ENCODE results near the gene UPF3A. TPM values are rescaled to one million over a fixed set of nuclear protein-coding genes. Genes with fewer than 3 reads are reported as not detected.

UPF3A gene
- total RNA-seq, 1 donor from 2014 or later: 91.8 TPM

DNA sequence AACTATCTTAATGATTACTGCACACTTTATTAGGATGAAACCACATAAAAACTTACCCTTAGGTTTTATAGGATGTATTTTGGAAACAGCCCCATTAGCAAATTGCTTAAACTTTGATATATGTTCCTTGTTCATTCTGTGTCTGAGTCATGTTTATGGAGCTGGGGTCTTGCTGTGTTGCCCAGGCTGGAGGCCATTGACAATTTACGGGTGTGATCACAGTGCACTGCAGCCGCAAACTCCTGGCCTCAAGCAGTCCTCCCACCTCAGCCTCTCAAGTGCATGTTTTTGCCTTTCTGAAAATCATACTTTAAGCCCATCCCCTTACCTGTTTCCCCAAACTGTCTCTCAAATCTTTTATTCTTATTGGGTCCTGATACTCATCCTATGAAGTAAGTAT lies 27.7 kb downstream of the UPF3A start:
- Mint-ChIP-seq H3K27ac (no peak overlapping the region), H3K27me3 (no peaks in the 10 kb centered on the region), H3K36me3 (peaks cover 3% of the 10 kb centered on the region), H3K9me3 (no peaks in the 10 kb centered on the region), H3K4me3 (no peak overlapping the region), H3K4me1 (ENCODE audit: unreplicated experiment) (peaks cover 4% of the 10 kb centered on the region)
- no peak for DNase-seq (ENCODE audit: extremely low spot score, unreplicated experiment)
- TF ChIP-seq, protein P1, sequence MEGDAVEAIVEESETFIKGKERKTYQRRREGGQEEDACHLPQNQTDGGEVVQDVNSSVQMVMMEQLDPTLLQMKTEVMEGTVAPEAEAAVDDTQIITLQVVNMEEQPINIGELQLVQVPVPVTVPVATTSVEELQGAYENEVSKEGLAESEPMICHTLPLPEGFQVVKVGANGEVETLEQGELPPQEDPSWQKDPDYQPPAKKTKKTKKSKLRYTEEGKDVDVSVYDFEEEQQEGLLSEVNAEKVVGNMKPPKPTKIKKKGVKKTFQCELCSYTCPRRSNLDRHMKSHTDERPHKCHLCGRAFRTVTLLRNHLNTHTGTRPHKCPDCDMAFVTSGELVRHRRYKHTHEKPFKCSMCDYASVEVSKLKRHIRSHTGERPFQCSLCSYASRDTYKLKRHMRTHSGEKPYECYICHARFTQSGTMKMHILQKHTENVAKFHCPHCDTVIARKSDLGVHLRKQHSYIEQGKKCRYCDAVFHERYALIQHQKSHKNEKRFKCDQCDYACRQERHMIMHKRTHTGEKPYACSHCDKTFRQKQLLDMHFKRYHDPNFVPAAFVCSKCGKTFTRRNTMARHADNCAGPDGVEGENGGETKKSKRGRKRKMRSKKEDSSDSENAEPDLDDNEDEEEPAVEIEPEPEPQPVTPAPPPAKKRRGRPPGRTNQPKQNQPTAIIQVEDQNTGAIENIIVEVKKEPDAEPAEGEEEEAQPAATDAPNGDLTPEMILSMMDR (conservative IDR thresholded peaks at IDR 0.05): no peak

DNA sequence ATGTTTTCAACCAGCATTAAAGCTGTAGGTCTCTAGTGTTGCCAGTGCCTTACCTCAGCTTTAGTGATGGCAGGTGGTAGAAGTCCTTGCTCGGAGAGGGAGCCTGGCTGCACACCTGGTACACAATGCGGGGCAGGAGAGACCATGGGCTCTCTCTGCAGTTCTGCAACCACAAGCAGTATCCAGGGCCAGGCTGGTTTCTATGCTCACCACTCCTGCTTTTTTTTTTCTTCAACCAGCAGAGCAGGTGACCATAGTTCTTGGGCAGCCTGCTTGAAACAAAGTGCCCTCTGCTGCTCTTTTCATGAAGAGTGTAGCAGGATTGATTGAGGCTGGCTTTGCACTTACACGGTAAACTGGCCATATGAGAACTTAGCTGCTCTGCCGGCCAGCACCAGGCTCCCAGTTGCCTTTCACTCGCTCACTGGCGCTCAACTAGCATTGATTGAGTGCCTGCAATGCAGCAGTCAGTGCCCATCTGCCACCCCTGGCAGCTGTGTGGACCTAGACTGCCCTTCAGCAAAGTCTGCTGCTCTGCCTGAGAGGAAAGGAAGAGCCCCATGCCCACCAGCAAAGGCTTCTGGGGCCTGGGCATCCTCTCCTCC lies 28.5 kb downstream of the UPF3A start:
- Mint-ChIP-seq H3K4me3 (no peak overlapping the region), H3K27me3 (no peaks in the 10 kb centered on the region), H3K4me1 (ENCODE audit: unreplicated experiment) (peaks cover 5% of the 10 kb centered on the region), H3K36me3 (peaks cover 3% of the 10 kb centered on the region), H3K9me3 (no peaks in the 10 kb centered on the region), H3K27ac (no peak overlapping the region)
- TF ChIP-seq, protein P1 (conservative IDR thresholded peaks at IDR 0.05): no peak
- no peak for DNase-seq (ENCODE audit: extremely low spot score, unreplicated experiment)

DNA sequence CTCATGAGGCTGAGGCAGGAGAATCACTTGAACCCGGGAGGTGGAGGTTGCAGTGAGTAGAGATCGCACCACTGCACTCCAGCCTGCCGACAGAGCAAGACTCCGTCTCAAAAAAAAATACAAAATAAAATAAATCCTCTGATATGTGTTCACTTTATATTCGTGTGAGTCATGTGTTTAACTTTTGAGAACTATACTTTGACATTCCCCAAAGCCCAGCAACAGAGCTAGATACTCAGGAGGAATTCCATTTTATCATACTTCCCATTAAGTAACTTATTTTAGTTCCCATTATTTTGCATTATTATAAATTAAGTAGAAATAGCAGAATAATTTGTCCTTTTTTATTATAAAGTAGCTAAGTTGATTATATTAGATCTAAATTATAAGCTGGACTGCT lies 29.6 kb downstream of the UPF3A start:
- Mint-ChIP-seq H3K9me3 (no peaks in the 10 kb centered on the region), H3K27ac (no peak overlapping the region), H3K36me3 (peaks cover 7% of the 10 kb centered on the region), H3K27me3 (no peaks in the 10 kb centered on the region), H3K4me3 (no peak overlapping the region), H3K4me1 (ENCODE audit: unreplicated experiment) (peaks cover 12% of the 10 kb centered on the region)
- DNase-seq (ENCODE audit: extremely low spot score, unreplicated experiment): no peak
- TF ChIP-seq, protein P1 (conservative IDR thresholded peaks at IDR 0.05): no peak

DNA sequence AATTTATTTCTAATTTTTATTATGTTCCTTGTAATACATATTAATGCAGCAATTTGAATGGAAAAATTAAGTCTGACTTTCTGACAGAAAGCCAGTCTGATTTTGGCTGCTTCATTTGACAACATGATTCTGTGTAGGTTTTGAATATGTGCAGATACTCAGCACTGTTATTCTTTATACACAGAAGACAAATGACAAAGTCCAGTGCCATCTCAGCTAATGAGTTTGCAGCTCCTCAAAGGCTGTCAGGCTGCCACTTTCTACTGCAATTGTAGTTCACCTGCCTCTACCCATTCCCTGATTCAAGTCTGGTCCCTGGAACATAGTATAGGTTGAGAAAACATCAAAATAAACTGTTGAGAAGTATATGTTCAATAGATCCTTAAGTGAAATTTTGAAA lies 30.0 kb downstream of the UPF3A start:
- no peak overlapping the region for H3K27ac Mint-ChIP-seq
- no peaks in the 10 kb centered on the region for H3K9me3 Mint-ChIP-seq
- no peak overlapping the region for H3K4me3 Mint-ChIP-seq

DNA sequence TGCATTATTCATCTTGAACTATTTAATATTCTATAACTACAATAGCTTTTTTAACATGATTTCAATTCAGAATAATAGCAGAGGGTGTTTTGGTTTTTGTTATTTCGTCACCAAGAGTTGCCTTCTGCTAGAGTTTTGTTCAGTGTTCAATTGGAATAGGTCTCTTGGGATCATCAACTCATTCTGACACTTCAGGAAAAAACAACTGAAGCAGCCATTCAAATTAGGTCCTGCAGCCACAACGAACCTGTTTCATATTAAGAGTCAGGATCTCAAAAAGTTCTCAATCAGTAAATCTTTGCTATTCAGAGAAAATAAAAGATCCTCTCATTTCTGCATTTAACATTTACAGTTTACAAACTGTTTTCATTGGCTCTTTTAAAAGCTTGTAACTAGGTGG lies 30.5 kb downstream of the UPF3A start:
- TF ChIP-seq, protein P1 (conservative IDR thresholded peaks at IDR 0.05): no peak
- Mint-ChIP-seq H3K27ac (no peak overlapping the region), H3K4me1 (ENCODE audit: unreplicated experiment) (peaks cover 12% of the 10 kb centered on the region), H3K36me3 (peaks cover 7% of the 10 kb centered on the region), H3K27me3 (no peaks in the 10 kb centered on the region), H3K4me3 (no peak overlapping the region), H3K9me3 (no peaks in the 10 kb centered on the region)
- DNase-seq (ENCODE audit: extremely low spot score, unreplicated experiment): no peak

More for the DNA sequence above, 30.0 kb downstream of the UPF3A start:
- Mint-ChIP-seq H3K36me3 (peaks cover 7% of the 10 kb centered on the region), H3K27me3 (no peaks in the 10 kb centered on the region), H3K4me1 (ENCODE audit: unreplicated experiment) (peaks cover 12% of the 10 kb centered on the region)
- DNase-seq (ENCODE audit: extremely low spot score, unreplicated experiment): no peak
- TF ChIP-seq, protein P1 (conservative IDR thresholded peaks at IDR 0.05): no peak

All from type B pancreatic cell (in vitro differentiated cells).